H9 (cell line): ENCODE measurements around the gene KEAP1. TPM values are rescaled to one million over a fixed set of nuclear protein-coding genes. Genes with fewer than 3 reads are reported as not detected.
A peak's percentile ranks its signal among the peaks of the same experiment; 100 is the strongest.

Experiments used
- DNase-seq: peaks from one replicate; pipeline ENCODE4 v3.0.0-alpha.2; 2017
- H2AFZ ChIP-seq: one replicate; pipeline ENCODE4 v1.6.1; 2013; ENCODE audit warnings: mild to moderate bottlenecking, low read length, control low read depth, moderate library complexity
- H2AK5ac ChIP-seq: 2 replicates; pipeline ENCODE4 v1.6.1; 2013; ENCODE audit warnings: low read length, control low read depth, mixed read lengths; ENCODE audit not compliant: insufficient read length
- H2BK120ac ChIP-seq: one replicate; pipeline ENCODE4 v1.6.1; 2013; ENCODE audit warnings: low read depth, mild to moderate bottlenecking, low read length, control low read depth, inconsistent platforms; ENCODE audit not compliant: poor library complexity, severe bottlenecking
- H2BK12ac ChIP-seq: 2 replicates; pipeline ENCODE4 v1.6.1; 2013; ENCODE audit warnings: low read length, control low read depth, mixed read lengths, low read depth; ENCODE audit not compliant: insufficient read length
- H2BK15ac ChIP-seq: 2 replicates; pipeline ENCODE4 v1.6.1; 2013; ENCODE audit warnings: low read depth, low read length, control low read depth
- H2BK20ac ChIP-seq: one replicate; pipeline ENCODE4 v1.6.1; 2013; ENCODE audit warnings: low read depth, mild to moderate bottlenecking, low read length, control low read depth, inconsistent platforms; ENCODE audit not compliant: poor library complexity, severe bottlenecking
- H2BK5ac ChIP-seq: 2 replicates; pipeline ENCODE4 v1.6.1; 2013; ENCODE audit warnings: low read length, control low read depth, mixed read lengths; ENCODE audit not compliant: insufficient read length
- H3K14ac ChIP-seq: 2 replicates; pipeline ENCODE4 v1.6.1; 2013; ENCODE audit warnings: low read length, control low read depth; ENCODE audit not compliant: insufficient read depth
- H3K18ac ChIP-seq: 2 replicates; pipeline ENCODE4 v1.6.1; 2013; ENCODE audit warnings: low read depth, mild to moderate bottlenecking, mixed read lengths, low read length, control low read depth; ENCODE audit not compliant: insufficient read length
- H3K23ac ChIP-seq: 2 replicates; pipeline ENCODE4 v1.6.1; 2013; ENCODE audit warnings: low read length, control low read depth, mixed read lengths, low read depth; ENCODE audit not compliant: insufficient read length
- H3K23me2 ChIP-seq: 2 replicates; pipeline ENCODE4 v1.6.1; 2013; ENCODE audit warnings: low read depth, mild to moderate bottlenecking, mixed read lengths, low read length, control low read depth; ENCODE audit not compliant: insufficient read length, poor library complexity, severe bottlenecking
- H3K27ac ChIP-seq: 2 replicates; pipeline ENCODE4 v1.5.1; 2013; ENCODE audit warnings: low read length, control low read depth, mixed read lengths, low read depth; ENCODE audit not compliant: insufficient read length
- H3K27me3 ChIP-seq: 2 replicates; pipeline ENCODE4 v1.6.1; 2013; ENCODE audit warnings: low read length, control low read depth, inconsistent platforms; ENCODE audit not compliant: insufficient read depth
- H3K4ac ChIP-seq: 2 replicates; pipeline ENCODE4 v1.6.1; 2013; ENCODE audit warnings: low read depth, mild to moderate bottlenecking, control low read depth, inconsistent platforms, low read length, moderate library complexity
- H3K4me1 ChIP-seq: 2 replicates; pipeline ENCODE4 v1.6.1; 2013; ENCODE audit warnings: low read length, control low read depth, inconsistent platforms; ENCODE audit not compliant: insufficient read depth
- H3K4me2 ChIP-seq: 2 replicates; pipeline ENCODE4 v1.6.1; 2013; ENCODE audit warnings: low read length, control low read depth, mixed read lengths; ENCODE audit not compliant: insufficient read length, insufficient read depth
- H3K56ac ChIP-seq: 2 replicates; pipeline ENCODE4 v1.6.1; 2013; ENCODE audit warnings: low read depth, mild to moderate bottlenecking, mixed read lengths, low read length, control low read depth; ENCODE audit not compliant: insufficient read length
- H3K79me1 ChIP-seq: 2 replicates; pipeline ENCODE4 v1.6.1; 2013; ENCODE audit warnings: low read depth, mild to moderate bottlenecking, moderate library complexity, low read length, control low read depth, inconsistent platforms; ENCODE audit not compliant: insufficient read depth, poor library complexity, severe bottlenecking
- H3K79me2 ChIP-seq: 2 replicates; pipeline ENCODE4 v1.6.1; 2013; ENCODE audit warnings: low read length, control low read depth, inconsistent platforms; ENCODE audit not compliant: insufficient read depth
- H3K9ac ChIP-seq: 2 replicates; pipeline ENCODE4 v1.6.1; 2013; ENCODE audit warnings: low read length, control low read depth, mixed read lengths; ENCODE audit not compliant: insufficient read length; ENCODE audit errors: extremely low read depth
- H3K9me3 ChIP-seq: one replicate; pipeline ENCODE4 v1.6.1; 2013; ENCODE audit warnings: low read depth, low read length, inconsistent platforms; ENCODE audit not compliant: control insufficient read depth
- H3T11ph ChIP-seq: one replicate; pipeline ENCODE4 v1.6.1; 2013; ENCODE audit warnings: mild to moderate bottlenecking, low read length, control low read depth, inconsistent platforms
- H4K20me1 ChIP-seq: one replicate; pipeline ENCODE4 v1.6.1; 2013; ENCODE audit not compliant: control insufficient read depth, insufficient read length, insufficient read depth
- H4K5ac ChIP-seq: 2 replicates; pipeline ENCODE4 v1.6.1; 2013; ENCODE audit warnings: low read depth, mild to moderate bottlenecking, mixed read lengths, low read length, control low read depth; ENCODE audit not compliant: insufficient read length
- H4K8ac ChIP-seq: replicated peaks from 2 replicates; pipeline ENCODE4 v1.6.1; 2013; ENCODE audit warnings: low read length, control low read depth, mixed read lengths, low read depth; ENCODE audit not compliant: insufficient read length
- H4K91ac ChIP-seq: 2 replicates; pipeline ENCODE4 v1.6.1; 2013; ENCODE audit warnings: low read depth, mild to moderate bottlenecking, moderate library complexity, mixed read lengths, low read length, control low read depth; ENCODE audit not compliant: insufficient read length
- H3K27ac Mint-ChIP-seq, 3 experiments: 2 replicates in 2 of 3; 3 replicates in 1 of 3; pipeline ENCODE4 v1.8.0; 2020 to 2021; ENCODE audit warnings: mixed read lengths in 3 of 3, mild to moderate bottlenecking in 1 of 3, moderate library complexity in 1 of 3
- H3K27me3 Mint-ChIP-seq: 2 replicates; pipeline ENCODE4 v1.8.0; 2021; ENCODE audit warnings: low read depth, mild to moderate bottlenecking, moderate library complexity, mixed read lengths
- H3K36me3 Mint-ChIP-seq, 3 experiments: 2 replicates in 2 of 3; 3 replicates in 1 of 3; pipeline ENCODE4 v1.8.0; 2020 to 2021; ENCODE audit warnings: low read depth in 3 of 3, mixed read lengths in 3 of 3; ENCODE audit not compliant: insufficient read depth in 1 of 3
- H3K4me1 Mint-ChIP-seq, 2 experiments: 2 replicates each; pipeline ENCODE4 v1.8.0; 2020; ENCODE audit warnings: mixed read lengths in 2 of 2
- H3K4me3 Mint-ChIP-seq, 2 experiments: 2 replicates in 1 of 2; 3 replicates in 1 of 2; pipeline ENCODE4 v1.8.0; 2020 to 2021; ENCODE audit warnings: mild to moderate bottlenecking in 2 of 2, mixed read lengths in 2 of 2, moderate library complexity in 1 of 2
- H3K9me3 Mint-ChIP-seq, 2 experiments: 2 replicates in 1 of 2; 3 replicates in 1 of 2; pipeline ENCODE4 v1.8.0; 2020; ENCODE audit warnings: mild to moderate bottlenecking in 2 of 2, mixed read lengths in 2 of 2, moderate library complexity in 1 of 2
- CTCF ChIP-seq: fragments of 200-600 bp; sonication (generic); conservative IDR thresholded peaks from 3 replicates; pipeline ENCODE4 v1.8.0; 2021; ENCODE audit warnings: antibody characterized with exemption, mild to moderate bottlenecking
- WGBS: extraction: QIAGEN DNeasy Blood & Tissue Kit; methylation state at CpG from one replicate; pipeline ENCODE4 v1.1.7; 2013; ENCODE audit warnings: missing lambda C conversion rate, low lambda C conversion rate, mixed read lengths; ENCODE audit not compliant: insufficient read length; ENCODE audit errors: extremely low coverage; 5-methylcytosine and 5-hydroxymethylcytosine counted together
- total RNA-seq: library from RNA; stranded (reverse); gene quantifications from 2 replicates; pipeline ENCODE4 v1.2.1, GENCODE V29; 2021

The KEAP1 gene
- total RNA-seq, 1 experiment from 2014 or later, result 88.7 TPM

GRCh38 chr19:10450853-10451609, 52.1 kb downstream of the KEAP1 start:
- no CpG with 5 or more reads among the region's 25 CpGs for whole genome bisulfite sequencing
- Mint-ChIP-seq H3K36me3 (no peaks in the 10 kb centered on the region), H3K4me3 (no peak overlapping the region; a peak in 1 of 5 replicates), H3K9me3 (no peaks in the 10 kb centered on the region), H3K27ac (peak overlapping the region in 1 of 3 experiments; percentile 76; a peak in 1 of 7 replicates), H3K4me1 (peaks cover 9 to 34% of the 10 kb centered on the region in 2 experiments), H3K27me3 (peaks cover 7% of the 10 kb centered on the region)
- no peak overlapping the region for H4K91ac ChIP-seq
- no peaks in the 10 kb centered on the region for H3K4me1 ChIP-seq
- no peak overlapping the region for H3K18ac ChIP-seq
- no peak overlapping the region for H3K9ac ChIP-seq
- no peak overlapping the region for H2AK5ac ChIP-seq
- no peak overlapping the region for H2BK120ac ChIP-seq
- no peak overlapping the region for H3K14ac ChIP-seq
- peak; percentile 94 for DNase-seq
- no peaks in the 10 kb centered on the region for H3K27me3 ChIP-seq
- H3T11ph ChIP-seq, result no peak overlapping the region
- H3K23ac ChIP-seq, result no peak overlapping the region
- H3K27ac ChIP-seq, result no peak overlapping the region
- no peaks in the 10 kb centered on the region for H4K20me1 ChIP-seq
- H3K79me1 ChIP-seq, result no peaks in the 10 kb centered on the region
- no peaks in the 10 kb centered on the region for H3K9me3 ChIP-seq
- no peak overlapping the region for H2AFZ ChIP-seq
- no peak overlapping the region for H3K4ac ChIP-seq
- no peak overlapping the region for H3K56ac ChIP-seq
- TF ChIP-seq CTCF, result no peak
- H2BK5ac ChIP-seq, result no peak overlapping the region
- H3K4me2 ChIP-seq, result no peak overlapping the region
- H3K23me2 ChIP-seq, result no peaks in the 10 kb centered on the region
- H2BK15ac ChIP-seq, result no peak overlapping the region
- no peak overlapping the region for H4K8ac ChIP-seq
- H3K79me2 ChIP-seq, result no peaks in the 10 kb centered on the region
- no peak overlapping the region for H2BK20ac ChIP-seq
- no peak overlapping the region for H4K5ac ChIP-seq
- no peak overlapping the region for H2BK12ac ChIP-seq
